HL-60/S4 (cell line): Measurements from ENCODE around the gene DDX17.

ENCODE experiments used
- in situ Hi-C: fragments of 300-500 bp; cut with MboI; formaldehyde crosslinking; loops from 2 replicates; pipeline ENCODE4 v1.14.3; 2022; ENCODE audit warnings: low sequenced_read_pairs

The DDX17 gene

GRCh38 chr22:38467904-38468442 lies 38.1 kb downstream of the DDX17 start, which contains the start of gene KDELR3:
KDELR3 (plus strand) TSS chr22:38468096; CDS start chr22:38468234, 138 bp downstream.
- in situ Hi-C loops, result no loop called here

GRCh38 chr22:38467438-38467903 lies 38.6 kb downstream of the DDX17 start:
- in situ Hi-C loops, result no loop called here

- in situ Hi-C loops, result no loop called here
These were observed 40.2 kb downstream of the DDX17 start for GRCh38 chr22:38465673-38466490.

- in situ Hi-C loops, result no loop called here
These were observed 41.0 kb downstream of the DDX17 start for GRCh38 chr22:38464992-38465672.

DNA sequence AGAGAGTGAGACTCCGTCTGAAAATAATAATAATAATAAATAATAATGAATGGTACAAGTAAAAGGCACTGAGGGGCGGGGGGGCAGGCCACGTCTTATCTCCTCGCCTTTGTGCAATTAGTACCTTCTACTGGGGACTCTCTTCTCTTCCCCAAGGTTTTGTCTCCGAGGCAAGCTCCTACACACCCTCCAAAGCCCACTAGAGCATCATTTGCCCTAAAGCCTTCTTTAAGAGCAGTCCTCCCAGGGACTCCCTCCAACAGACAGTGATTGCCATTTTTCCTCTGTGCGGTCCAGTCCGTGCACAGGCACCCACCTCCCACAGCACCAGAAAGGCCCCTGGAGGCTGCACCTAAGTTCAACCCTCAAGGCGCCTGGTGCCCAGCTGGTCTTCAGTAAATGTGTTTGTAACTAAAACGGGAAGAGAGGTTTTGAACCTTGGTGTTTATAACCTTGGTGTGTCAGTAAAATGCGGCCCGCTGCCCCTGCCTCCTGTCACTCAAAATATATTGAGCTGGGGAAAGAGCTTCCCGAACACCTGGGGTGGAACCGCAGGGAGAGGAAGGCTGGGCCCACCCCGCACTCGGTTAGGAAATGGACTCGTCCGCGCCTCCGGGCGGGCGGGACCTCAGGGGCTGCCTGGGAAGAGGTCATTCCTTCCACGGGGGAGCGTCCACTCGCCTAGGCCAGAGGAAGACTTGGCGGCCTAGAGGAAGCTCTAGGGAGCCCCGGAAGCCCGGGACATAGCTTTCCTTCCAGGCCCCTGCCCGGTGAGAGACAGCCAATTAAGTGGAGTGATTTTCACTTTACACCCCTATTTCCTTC lies 42.9 kb downstream of the DDX17 start:
- in situ Hi-C loops, result no loop called here

GRCh38 chr22:38461414-38462081 lies 44.6 kb downstream of the DDX17 start:
- in situ Hi-C loops, result no loop called here

DNA sequence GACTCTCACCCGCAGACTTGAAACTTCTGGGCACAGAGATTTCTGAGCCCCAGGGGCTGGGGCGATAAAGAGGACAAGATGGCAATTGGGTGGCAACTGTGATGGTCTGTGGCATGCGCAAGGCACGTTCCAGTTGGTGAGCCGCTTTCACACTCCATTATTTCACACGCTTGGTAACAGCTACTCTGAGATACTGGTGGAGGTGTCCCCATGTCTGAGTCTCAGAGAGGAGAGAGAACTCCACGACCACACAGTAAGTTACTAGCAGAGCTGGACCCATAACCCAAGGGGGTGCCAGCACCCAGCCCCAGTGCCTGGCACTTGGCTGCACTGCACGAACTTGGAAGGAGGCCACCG lies 45.1 kb downstream of the DDX17 start:
- in situ Hi-C loops, result no loop called here

- in situ Hi-C loops, result no loop called here
These were observed 45.7 kb downstream of the DDX17 start for GRCh38 chr22:38460426-38460840.

DNA sequence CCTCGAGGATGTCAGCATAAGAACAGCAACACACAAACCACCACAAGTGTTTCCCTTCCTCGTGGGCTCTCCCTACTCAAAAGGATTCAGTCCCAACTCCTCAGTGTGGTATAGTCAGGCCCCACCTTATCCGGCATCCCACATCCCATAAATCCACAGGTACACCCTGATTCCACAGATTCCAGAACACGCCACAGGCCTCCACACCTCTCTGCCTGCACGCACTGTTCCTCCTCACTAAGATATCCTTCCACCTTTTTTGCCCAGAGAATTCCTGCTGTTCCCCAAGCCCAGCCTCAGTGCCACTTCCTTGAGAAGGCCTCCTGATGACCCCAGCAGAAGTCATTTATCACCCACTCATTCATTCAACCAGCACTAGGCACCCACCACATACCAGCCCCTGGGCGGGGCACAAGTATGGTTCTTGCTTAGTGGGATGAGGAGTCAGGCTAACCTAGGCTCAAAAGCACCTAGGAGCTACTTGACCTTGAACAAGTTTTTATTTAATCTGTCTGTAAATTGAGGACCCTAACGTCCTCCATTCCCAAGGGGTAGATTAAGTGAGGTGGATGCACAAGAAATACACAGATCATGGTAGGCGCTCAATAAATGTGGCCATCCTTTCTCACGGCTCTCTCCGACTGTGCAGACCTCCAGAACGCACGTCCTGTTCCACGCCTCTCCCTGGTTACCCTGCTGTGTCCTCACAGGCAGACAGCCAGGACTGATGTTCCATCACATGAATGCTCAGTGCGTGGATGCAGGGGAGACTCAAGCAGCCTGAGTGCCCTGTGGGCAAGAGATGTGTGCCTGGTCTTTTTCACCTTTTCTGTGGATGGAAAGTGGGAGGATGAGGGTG lies 49.0 kb downstream of the DDX17 start:
- in situ Hi-C loops, result no loop called here

GRCh38 chr22:38456272-38456835 lies 49.8 kb downstream of the DDX17 start:
- in situ Hi-C loops, result no loop called here

DNA sequence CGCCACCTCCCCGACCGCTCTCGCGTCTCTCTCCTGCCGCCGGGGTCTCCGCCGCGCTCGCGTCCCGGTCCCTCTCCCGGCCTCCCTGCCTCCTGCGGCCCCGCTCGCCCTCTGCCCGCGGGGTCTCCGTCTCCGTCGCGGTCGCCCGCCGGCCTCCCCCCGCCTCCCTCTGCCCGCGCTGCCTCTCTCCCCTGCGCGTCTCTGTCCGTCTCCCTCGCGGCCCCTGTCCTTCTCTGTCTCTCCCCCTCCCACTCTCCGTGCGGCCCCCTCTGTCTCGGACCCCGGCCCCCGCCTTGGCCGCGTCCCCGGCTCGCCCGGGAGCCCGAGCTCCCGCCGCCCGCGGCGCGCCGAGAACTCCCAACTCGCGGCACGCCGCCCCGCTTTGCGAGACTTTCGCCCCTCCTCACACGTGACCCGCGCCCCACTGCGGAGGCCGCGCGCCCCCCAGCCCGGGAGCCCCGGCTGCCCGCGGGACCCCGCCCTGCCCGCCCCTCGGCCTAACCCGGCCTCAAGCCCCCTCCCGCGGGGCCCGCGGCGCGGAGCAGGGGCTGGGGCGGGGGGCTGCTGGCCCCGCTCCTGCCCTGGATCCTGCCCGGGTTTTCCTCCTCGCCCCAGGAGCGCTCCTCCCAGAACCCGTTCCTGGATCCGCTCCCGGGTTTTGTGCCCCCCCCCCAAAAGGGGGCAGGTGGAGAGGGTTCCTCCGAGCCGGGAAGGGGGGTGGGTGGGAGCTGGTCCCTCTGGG lies 50.4 kb downstream of the DDX17 start:
- in situ Hi-C loops, result no loop called here

- in situ Hi-C loops, result no loop called here
These were observed 51.0 kb downstream of the DDX17 start, which contains the start of gene KCNJ4 for GRCh38 chr22:38455076-38455529. KCNJ4 (minus strand) TSS chr22:38455199; CDS start chr22:38428132, 27,067 bp downstream.

DNA sequence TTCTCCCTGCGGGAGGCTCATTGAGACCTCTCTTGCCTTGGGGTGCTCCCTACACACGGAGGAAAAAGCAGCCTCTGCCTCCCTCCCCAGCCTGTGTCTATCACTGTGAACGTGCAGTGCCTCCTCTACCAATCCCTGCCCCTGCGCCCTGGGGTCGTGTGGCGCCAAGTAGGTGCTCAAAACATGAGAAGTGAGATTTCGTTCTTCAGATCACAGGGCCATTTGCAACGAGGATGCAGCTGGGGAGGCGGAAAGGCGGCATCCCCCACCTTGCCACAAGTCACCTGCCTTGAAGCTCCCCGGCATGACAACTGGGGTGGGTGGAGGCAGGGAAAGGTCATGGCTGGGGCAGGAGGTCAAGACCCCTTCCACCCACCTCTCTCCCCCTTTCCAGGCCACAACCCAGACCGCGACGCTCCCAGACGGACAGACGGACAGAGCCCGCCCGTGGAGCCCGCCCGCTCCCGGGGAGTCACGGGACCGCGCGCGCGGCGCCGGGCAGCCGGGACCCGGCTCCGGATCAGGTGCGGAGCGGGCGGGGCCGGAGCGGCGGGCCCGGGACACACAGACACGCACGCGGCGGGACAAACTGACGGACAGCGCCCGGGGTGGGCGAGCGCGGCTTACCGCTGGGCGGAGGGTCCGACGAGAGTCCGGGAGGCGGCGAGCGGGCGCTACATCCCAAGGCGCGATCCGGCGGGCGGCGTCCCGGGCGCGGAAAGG lies 51.6 kb downstream of the DDX17 start:
- in situ Hi-C loops, result no loop called here

- in situ Hi-C loops, result no loop called here
These were observed 52.1 kb downstream of the DDX17 start for GRCh38 chr22:38453996-38454352.

GRCh38 chr22:38453066-38453672 lies 52.9 kb downstream of the DDX17 start:
- in situ Hi-C loops, result no loop called here

DNA sequence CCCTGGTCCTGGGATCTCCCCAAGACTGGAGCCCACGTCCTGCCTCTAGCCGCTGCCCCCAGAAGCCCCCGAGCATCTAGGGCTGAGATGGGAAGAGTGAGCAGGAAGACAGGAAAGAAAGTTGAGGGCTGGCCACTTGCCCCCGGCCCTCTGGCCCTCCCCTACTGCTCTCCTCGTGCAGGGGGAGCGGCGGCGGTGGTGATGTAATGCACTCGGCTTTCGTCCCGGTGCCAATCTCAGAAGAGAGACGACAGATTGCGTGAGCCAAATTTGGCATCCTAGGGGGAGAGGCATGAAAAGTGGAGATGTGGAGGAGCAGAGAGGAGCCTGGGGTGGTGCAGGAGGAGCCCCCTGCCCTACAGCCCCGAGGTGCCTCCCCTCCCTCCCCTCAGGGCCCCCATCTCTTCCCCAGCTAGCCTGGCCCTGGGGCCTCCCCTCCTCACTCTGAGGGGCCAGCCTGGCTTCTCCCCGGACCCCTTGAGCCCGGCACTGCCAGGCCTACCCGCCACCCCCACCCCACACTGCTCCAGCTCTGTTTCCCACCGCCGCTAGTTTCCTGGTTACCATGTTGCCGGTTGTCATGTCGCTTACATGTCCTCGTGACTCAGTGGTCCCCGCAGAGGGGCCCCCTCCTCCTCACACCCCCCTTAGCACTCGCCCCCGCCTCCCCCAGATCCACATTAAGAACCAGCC lies 53.6 kb downstream of the DDX17 start:
- in situ Hi-C loops, result no loop called here

DNA sequence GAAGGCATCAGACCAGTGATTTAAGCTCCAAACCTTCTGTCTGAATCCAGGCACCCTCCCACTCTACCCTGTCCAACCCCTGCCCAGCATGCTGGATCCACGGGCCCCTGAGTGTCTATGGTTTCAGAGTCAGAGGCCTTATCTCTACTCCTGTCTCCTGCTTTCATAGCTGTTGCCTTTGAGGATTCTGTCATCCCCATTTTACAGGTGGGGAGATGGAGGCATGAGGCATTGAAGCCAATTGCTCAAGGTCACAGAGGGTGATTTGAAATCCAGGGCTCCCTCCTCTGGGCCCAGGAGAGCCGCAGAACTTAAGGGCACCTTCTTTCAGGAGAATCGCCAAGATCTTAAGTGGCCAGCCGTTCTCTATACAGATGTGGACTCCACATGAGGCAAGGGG lies 54.2 kb downstream of the DDX17 start:
- in situ Hi-C loops, result no loop called here
